Endodermal cell (in vitro differentiated cells): ENCODE measurements around the gene TNMD. TPM values are rescaled to one million over a fixed set of nuclear protein-coding genes. Genes with fewer than 3 reads are reported as not detected.
"Not testable (repeated sequence)": the region's sequence is repeated elsewhere in the genome, so short reads cannot be mapped to it uniquely, and the experiment has no call there.

Experiments used
- DNase-seq: peaks from one replicate; pipeline ENCODE4 v3.0.0-alpha.2; 2017
- H3K27ac ChIP-seq: 2 replicates; pipeline ENCODE4 v1.5.1; 2013; ENCODE audit warnings: mild to moderate bottlenecking, low read depth, low read length, moderate library complexity
- H3K27me3 ChIP-seq: 2 replicates; pipeline ENCODE4 v1.6.1; 2013; ENCODE audit warnings: mild to moderate bottlenecking, low read length, moderate library complexity; ENCODE audit not compliant: insufficient read depth, control insufficient read depth, poor library complexity, severe bottlenecking
- H3K36me3 ChIP-seq: 2 replicates; pipeline ENCODE4 v1.7.0; 2013; ENCODE audit warnings: mild to moderate bottlenecking, low read length, moderate library complexity; ENCODE audit not compliant: control insufficient read depth, insufficient read depth
- H3K4me1 ChIP-seq: one replicate; pipeline ENCODE4 v1.7.0; 2013; ENCODE audit warnings: low read length; ENCODE audit not compliant: control insufficient read depth, insufficient read depth
- H3K4me3 ChIP-seq: 2 replicates; pipeline ENCODE4 v1.5.1; 2013; ENCODE audit warnings: mild to moderate bottlenecking, low read length, moderate library complexity
- H3K9ac ChIP-seq: 2 replicates; pipeline ENCODE4 v1.6.1; 2013; ENCODE audit warnings: mild to moderate bottlenecking, low read length, moderate library complexity; ENCODE audit not compliant: poor library complexity, severe bottlenecking; ENCODE audit errors: extremely low read depth
- H3K9me3 ChIP-seq: 2 replicates; pipeline ENCODE4 v1.6.1; 2013; ENCODE audit warnings: mild to moderate bottlenecking, low read length, moderate library complexity; ENCODE audit not compliant: control insufficient read depth
- H3K27ac Mint-ChIP-seq: 2 replicates; pipeline ENCODE4 v1.8.0; 2020; ENCODE audit warnings: mixed read lengths
- H3K27me3 Mint-ChIP-seq: 2 replicates; pipeline ENCODE4 v1.8.0; 2021; ENCODE audit warnings: mild to moderate bottlenecking, mixed read lengths; ENCODE audit not compliant: insufficient read depth
- H3K36me3 Mint-ChIP-seq: 2 replicates; pipeline ENCODE4 v1.8.0; 2020; ENCODE audit warnings: low read depth, mixed read lengths
- H3K4me1 Mint-ChIP-seq: 2 replicates; pipeline ENCODE4 v1.8.0; 2020; ENCODE audit warnings: mixed read lengths
- H3K4me3 Mint-ChIP-seq: 2 replicates; pipeline ENCODE4 v1.8.0; 2020; ENCODE audit warnings: mild to moderate bottlenecking, moderate library complexity, mixed read lengths
- H3K9me3 Mint-ChIP-seq: 2 replicates; pipeline ENCODE4 v1.8.0; 2020; ENCODE audit warnings: mild to moderate bottlenecking, mixed read lengths
- CTCF ChIP-seq: fragments of 200-600 bp; sonication (generic); conservative IDR thresholded peaks from 2 replicates; pipeline ENCODE4 v1.5.0; 2021; ENCODE audit warnings: antibody characterized with exemption, mild to moderate bottlenecking
- WGBS, 2 experiments: methylation state at CpG; one replicate each; pipeline versions ENCODE4 v1.1.5 to v1.1.7; 2013; ENCODE audit warnings: missing lambda C conversion rate in 2 of 2, mixed read lengths in 1 of 2; ENCODE audit not compliant: insufficient coverage in 1 of 2, insufficient read length in 1 of 2; 5-methylcytosine and 5-hydroxymethylcytosine counted together
- long read RNA-seq, 4 experiments: library from polyadenylated mRNA in 2 of 4; library from RNA in 1 of 4; library from capped mRNA in 1 of 4; stranded (forward) in 3 of 4; unstranded in 1 of 4; transcript quantifications; one replicate each; pipeline ENCODE4 v2.0.0, GENCODE V29; 2020 to 2021; ENCODE audit warnings: inconsistent platforms in 1 of 4
- polyA plus RNA-seq, 2 experiments: library from polyadenylated mRNA; stranded (reverse); fragments of 50-300 nt; gene quantifications; one replicate each; pipeline ENCODE4 v1.2.3, GENCODE V29; 2013
- total RNA-seq, 2 donors: library from RNA; stranded (reverse); fragmentation: NEBNext Ultra II Directional in 1 of 2; extraction: Animal tissue kit (Norgen Biotek cat#: 25700) in 1 of 2; gene quantifications; 2 replicates in 1 of 2; 3 replicates in 1 of 2; pipeline ENCODE4 v1.2.1, GENCODE V29; 2021

Gene TNMD
- total RNA-seq = 1 to 10 TPM in 1 of 2 donors, under 1 TPM in 1; 0.33 to 5.0 TPM
- 0.18 TPM for polyA plus RNA-seq (2013, experiment 1 of 2)
- polyA plus RNA-seq (2013, experiment 2 of 2) = 0.33 TPM
- long read RNA-seq, experiment 1, partial matches to known transcripts = 1 of 1 reads
- long read RNA-seq, experiment 1, other reads (novel, unspliced or antisense) = 0 of 1 reads
- long read RNA-seq, experiment 2 = 0 reads
- long read RNA-seq, experiment 3, partial matches to known transcripts = 8 of 8 reads
- long read RNA-seq, experiment 3, other reads (novel, unspliced or antisense) = 0 of 8 reads
- long read RNA-seq, experiment 4 = 0 reads

GRCh38 chrX:100584611-100585010 lies at the start of gene TNMD:
Gene TNMD (plus strand): TSS chrX:100584936. CDS start chrX:100585019, 83 bp downstream.
- Mint-ChIP-seq H3K4me1 (peaks cover 3% of the 10 kb centered on the region), H3K36me3 (no peaks in the 10 kb centered on the region), H3K9me3 (no peaks in the 10 kb centered on the region), H3K4me3 (no peak within 1 kb of the TSS), H3K27me3 (peaks cover 64% of the 10 kb centered on the region), H3K27ac (no peak within 1 kb of the TSS)
- no peak for TF ChIP-seq CTCF
- no peaks in the 10 kb centered on the region for H3K9me3 ChIP-seq
- no peaks in the 10 kb centered on the region for H3K4me1 ChIP-seq
- no peak within 1 kb of the TSS for H3K4me3 ChIP-seq
- WGBS, 2 experiments = 97% methylated on average over 2 of the region's 2 CpGs; no CpG with 5 or more reads in 1 of the 2 experiments
- DNase-seq = no peak
- no peaks in the 10 kb centered on the region for H3K36me3 ChIP-seq
- H3K27ac ChIP-seq = no peak within 1 kb of the TSS
- peaks cover 59% of the 10 kb centered on the region for H3K27me3 ChIP-seq
- H3K9ac ChIP-seq = no peak within 1 kb of the TSS

DNA sequence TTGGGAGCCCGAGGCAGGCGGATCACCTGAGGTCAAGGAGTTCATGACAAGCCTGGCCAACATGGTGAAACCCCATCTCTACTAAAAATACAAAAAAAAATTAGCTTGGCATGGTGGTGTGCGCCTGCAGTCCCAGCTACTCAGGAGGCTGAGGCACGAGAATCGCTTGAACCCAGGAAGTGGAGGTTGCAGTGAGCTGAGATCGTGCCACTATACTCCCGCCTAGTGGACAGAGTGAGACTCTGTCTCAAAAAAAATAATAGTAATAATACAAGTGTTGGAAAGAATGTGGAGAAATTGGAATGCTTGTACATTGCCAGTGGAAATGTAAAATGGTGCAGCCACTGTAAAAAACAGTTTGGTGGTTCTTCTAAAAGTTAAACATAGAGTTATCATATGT lies 19.2 kb upstream of the TNMD start:
- H3K4me1 ChIP-seq, H3K9me3 ChIP-seq, H3K27me3 ChIP-seq, H3K27ac Mint-ChIP-seq, H3K4me3 ChIP-seq, H3K9ac ChIP-seq, H3K4me3 Mint-ChIP-seq, H3K4me1 Mint-ChIP-seq, H3K27ac ChIP-seq, H3K36me3 ChIP-seq, H3K36me3 Mint-ChIP-seq, DNase-seq, H3K27me3 Mint-ChIP-seq: not testable (repeated sequence)
- H3K9me3 Mint-ChIP-seq = peaks cover 22% of the 10 kb centered on the region
- 74% methylated on average over 7 of the region's 7 CpGs; no CpG with 5 or more reads in 1 of the 2 experiments for WGBS, 2 experiments
- peak; percentile 74 for TF ChIP-seq CTCF

DNA sequence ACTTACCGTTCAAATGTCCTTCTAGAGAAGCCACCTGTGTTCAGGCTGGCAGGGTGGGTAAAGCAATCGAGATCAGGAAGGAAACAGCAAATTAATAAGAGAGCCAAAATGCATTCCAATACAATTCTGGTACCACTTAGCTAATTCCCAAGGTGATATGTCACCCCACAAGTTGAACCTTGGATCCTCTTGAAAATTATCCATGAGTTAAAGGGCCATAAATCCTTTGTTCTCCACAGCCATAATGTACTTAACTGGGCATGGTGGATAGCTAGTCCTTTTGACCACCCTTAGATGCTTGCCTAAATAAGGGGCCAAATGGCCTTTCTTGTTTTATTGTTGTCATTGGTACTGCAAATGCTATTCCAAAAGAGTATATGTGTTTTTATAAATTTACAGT lies 2.0 kb downstream of the TNMD start:
- Mint-ChIP-seq H3K27me3 (peaks cover 60% of the 10 kb centered on the region), H3K36me3 (no peaks in the 10 kb centered on the region), H3K4me3 (no peak overlapping the region), H3K4me1 (peaks cover 3% of the 10 kb centered on the region), H3K27ac (no peak overlapping the region), H3K9me3 (no peaks in the 10 kb centered on the region)
- no peaks in the 10 kb centered on the region for H3K9me3 ChIP-seq
- peaks cover 57% of the 10 kb centered on the region for H3K27me3 ChIP-seq
- DNase-seq = no peak
- H3K4me3 ChIP-seq = no peak overlapping the region
- 86% methylated on average over 2 of the region's 2 CpGs; no CpG with 5 or more reads in 1 of the 2 experiments for WGBS, 2 experiments
- no peaks in the 10 kb centered on the region for H3K36me3 ChIP-seq
- TF ChIP-seq CTCF = no peak
- no peak overlapping the region for H3K9ac ChIP-seq
- no peak overlapping the region for H3K27ac ChIP-seq
- H3K4me1 ChIP-seq = no peaks in the 10 kb centered on the region
